Measurements from ENCODE around the gene VAMP4.

- TF ChIP-seq BACH2 (CRISPR knock-in tag; IDR thresholded peaks at IDR 0.05; ENCODE audit: borderline replicate concordance) (no peak), RARB (CRISPR knock-in tag; IDR thresholded peaks at IDR 0.05) (no peak), ISL1 (CRISPR knock-in tag; IDR thresholded peaks at IDR 0.05) (no peak), ZFP30 (CRISPR knock-in tag; IDR thresholded peaks at IDR 0.05) (no peak), TSHZ2 (CRISPR knock-in tag; IDR thresholded peaks at IDR 0.05) (no peak), ESRRG (CRISPR knock-in tag; IDR thresholded peaks at IDR 0.05) (no peak), GLIS3 (CRISPR knock-in tag; IDR thresholded peaks at IDR 0.05) (no peak)
Measured at GRCh38 chr1:171676823-171677222, 65.0 kb downstream of the VAMP4 start.
